Prostate gland (tissue), 2 donors: ENCODE measurements around the gene RIC8B.

Source experiments
- POLR2A ChIP-seq: fragments of 450-650 bp; IDR thresholded peaks from one replicate; pipeline ENCODE4 v1.6.1; 2016; ENCODE audit warnings: antibody characterized with exemption, mild to moderate bottlenecking
- POLR2AphosphoS5 ChIP-seq: sonication (generic); formaldehyde crosslinking; IDR thresholded peaks from one replicate; pipeline ENCODE4 v1.6.1; 2017; ENCODE audit warnings: antibody characterized with exemption
- TF ChIP-seq, protein P1 (sequence below), 4 experiments: fragments of 200-600 bp in 2 of 4; fragments of 450-650 bp in 2 of 4; sonication (generic) in 2 of 4; IDR thresholded peaks; 1 replicate in 3 of 4; 2 replicates in 1 of 4; pipeline ENCODE4 v1.5.1; 2016 to 2019; ENCODE audit warnings: antibody characterized with exemption in 4 of 4, mild to moderate bottlenecking in 2 of 4, moderate library complexity in 2 of 4

DNA sequence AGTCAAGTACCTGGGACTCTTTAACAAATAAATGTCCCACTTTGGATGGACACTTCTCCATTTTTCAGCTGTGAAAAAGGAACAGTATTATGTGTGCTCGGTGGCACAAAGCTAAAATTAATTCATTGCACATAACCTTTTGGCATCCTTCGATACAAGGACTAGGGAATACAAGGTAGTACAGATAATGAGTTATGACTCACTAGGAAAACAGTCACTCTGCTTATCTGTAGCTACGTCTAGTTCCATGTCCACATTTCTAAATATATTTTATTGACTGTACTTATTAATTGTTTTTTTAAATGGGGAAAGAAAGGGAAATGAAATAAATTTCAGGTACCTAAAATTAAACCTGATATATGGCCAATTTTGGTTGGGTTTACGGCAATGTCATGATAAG lies 35.2 kb upstream of the RIC8B start:
- TF ChIP-seq, protein P1, sequence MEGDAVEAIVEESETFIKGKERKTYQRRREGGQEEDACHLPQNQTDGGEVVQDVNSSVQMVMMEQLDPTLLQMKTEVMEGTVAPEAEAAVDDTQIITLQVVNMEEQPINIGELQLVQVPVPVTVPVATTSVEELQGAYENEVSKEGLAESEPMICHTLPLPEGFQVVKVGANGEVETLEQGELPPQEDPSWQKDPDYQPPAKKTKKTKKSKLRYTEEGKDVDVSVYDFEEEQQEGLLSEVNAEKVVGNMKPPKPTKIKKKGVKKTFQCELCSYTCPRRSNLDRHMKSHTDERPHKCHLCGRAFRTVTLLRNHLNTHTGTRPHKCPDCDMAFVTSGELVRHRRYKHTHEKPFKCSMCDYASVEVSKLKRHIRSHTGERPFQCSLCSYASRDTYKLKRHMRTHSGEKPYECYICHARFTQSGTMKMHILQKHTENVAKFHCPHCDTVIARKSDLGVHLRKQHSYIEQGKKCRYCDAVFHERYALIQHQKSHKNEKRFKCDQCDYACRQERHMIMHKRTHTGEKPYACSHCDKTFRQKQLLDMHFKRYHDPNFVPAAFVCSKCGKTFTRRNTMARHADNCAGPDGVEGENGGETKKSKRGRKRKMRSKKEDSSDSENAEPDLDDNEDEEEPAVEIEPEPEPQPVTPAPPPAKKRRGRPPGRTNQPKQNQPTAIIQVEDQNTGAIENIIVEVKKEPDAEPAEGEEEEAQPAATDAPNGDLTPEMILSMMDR (IDR thresholded peaks at IDR 0.05), result no peak
- peak; percentile 9 for TF ChIP-seq POLR2AphosphoS5
- TF ChIP-seq POLR2A, result no peak
